Measurements from ENCODE around the gene SCN1B. TPM values are rescaled to one million over a fixed set of nuclear protein-coding genes. Genes with fewer than 3 reads are reported as not detected.

The SCN1B gene
- total and polyA plus RNA-seq, 2 of the 13 experiments (the other 11 are each of a cell fraction or from before 2014, with no cell fraction given), result 2.7 to 20.1 TPM

- TF ChIP-seq ZBTB40 (IDR thresholded peaks at IDR 0.05) (no peak), ZBTB40 (CRISPR knock-in tag; IDR thresholded peaks at IDR 0.05) (no peak), GMEB1 (CRISPR knock-in tag; IDR thresholded peaks at IDR 0.05; ENCODE audit: borderline replicate concordance) (no peak), NR1H2 (CRISPR knock-in tag; IDR thresholded peaks at IDR 0.05; ENCODE audit: borderline replicate concordance, low read depth) (no peak), XBP1 (CRISPR knock-in tag; IDR thresholded peaks at IDR 0.05) (no peak), PATZ1 (CRISPR knock-in tag; IDR thresholded peaks at IDR 0.05) (peak; percentile 8; the same call in 1 of the 2 replicates), ARHGAP35 (CRISPR knock-in tag; IDR thresholded peaks at IDR 0.05; ENCODE audit: borderline replicate concordance) (no peak), ATF2 (CRISPR knock-in tag; IDR thresholded peaks at IDR 0.05) (no peak), CREBL2 (CRISPR knock-in tag; IDR thresholded peaks at IDR 0.05; ENCODE audit: borderline replicate concordance) (no peak), RFX3 (CRISPR knock-in tag; IDR thresholded peaks at IDR 0.05) (no peak), FOXK2 (IDR thresholded peaks at IDR 0.05) (no peak), ZMYM4 (CRISPR knock-in tag; IDR thresholded peaks at IDR 0.05) (no peak), ZIK1 (CRISPR knock-in tag; IDR thresholded peaks at IDR 0.05; ENCODE audit: borderline replicate concordance, low read depth) (no peak)
Measured at GRCh38 chr19:35030257-35031071, at the start of gene SCN1B (continued).
